Progenitor cell of endocrine pancreas (in vitro differentiated cells): ENCODE results near the gene DBN1. TPM values are rescaled to one million over a fixed set of nuclear protein-coding genes. Genes with fewer than 3 reads are reported as not detected.

Source experiments
- DNase-seq: peaks from one replicate; pipeline ENCODE4 v3.0.0; 2021; ENCODE audit warnings: low spot score; ENCODE audit not compliant: unreplicated experiment
- H3K27ac Mint-ChIP-seq: 2 replicates; pipeline ENCODE4 v1.8.0; 2021; ENCODE audit warnings: mild to moderate bottlenecking, moderate library complexity, mixed read lengths
- H3K27me3 Mint-ChIP-seq: 2 replicates; pipeline ENCODE4 v1.8.0; 2021; ENCODE audit warnings: mixed read lengths
- H3K36me3 Mint-ChIP-seq: 2 replicates; pipeline ENCODE4 v1.8.0; 2022; ENCODE audit warnings: mixed read lengths; ENCODE audit not compliant: insufficient read depth
- H3K4me1 Mint-ChIP-seq: 2 replicates; pipeline ENCODE4 v1.8.0; 2021; ENCODE audit warnings: low read depth, mixed read lengths
- H3K4me3 Mint-ChIP-seq: 2 replicates; pipeline ENCODE4 v1.8.0; 2021; ENCODE audit warnings: low read depth, mild to moderate bottlenecking, moderate library complexity, mixed read lengths
- H3K9me3 Mint-ChIP-seq: 2 replicates; pipeline ENCODE4 v1.8.0; 2021; ENCODE audit warnings: low read depth, mixed read lengths
- CTCF ChIP-seq: fragments of 200-600 bp; sonication (generic); IDR thresholded peaks from one replicate; pipeline ENCODE4 v1.5.0; 2021; ENCODE audit warnings: antibody characterized with exemption, mild to moderate bottlenecking; ENCODE audit not compliant: unreplicated experiment
- total RNA-seq: library from RNA; stranded (reverse); gene quantifications from 2 replicates; pipeline ENCODE4 v1.2.1, GENCODE V29; 2021

Gene DBN1
- total RNA-seq, 1 donor from 2014 or later, result 396 TPM

GRCh38 chr5:177516601-177517568 is 43.5 kb upstream of the DBN1 start, which contains the start of gene DDX41:
Gene DDX41, minus strand, starts transcription at chr5:177516961. Its CDS starts 16 bp downstream, at chr5:177516945.
- H3K4me1 Mint-ChIP-seq, result peaks cover 18% of the 10 kb centered on the region
- no peaks in the 10 kb centered on the region for H3K27me3 Mint-ChIP-seq
- H3K4me3 Mint-ChIP-seq, result peak within 1 kb of the TSS; percentile 95
- peak within 1 kb of the TSS; percentile 97 for H3K27ac Mint-ChIP-seq
- H3K36me3 Mint-ChIP-seq, result peaks cover 25% of the 10 kb centered on the region
- H3K9me3 Mint-ChIP-seq, result no peaks in the 10 kb centered on the region
- DNase-seq, result peak; percentile 88
- TF ChIP-seq CTCF, result no peak

DNA sequence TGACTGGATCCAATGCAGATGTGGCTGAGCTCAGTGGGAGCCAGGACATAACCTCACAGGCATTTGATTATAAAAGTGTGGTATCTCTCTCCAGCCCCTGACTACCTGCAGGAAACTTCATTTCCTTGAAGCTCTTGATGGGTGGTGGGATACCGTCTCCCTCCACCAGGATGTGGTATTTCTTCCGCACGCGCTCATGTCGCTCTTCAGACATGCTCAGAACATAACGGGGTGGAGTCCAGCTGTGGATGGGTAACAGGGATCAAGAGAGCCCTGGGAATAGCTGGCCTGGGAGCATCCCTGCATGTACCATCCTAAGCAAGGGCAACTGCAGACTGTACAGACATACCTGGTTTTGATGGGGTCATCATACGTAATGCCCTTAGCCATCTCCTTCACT is 42.1 kb upstream of the DBN1 start:
- Mint-ChIP-seq H3K4me3 (peak overlapping the region; percentile 95), H3K27me3 (no peaks in the 10 kb centered on the region), H3K4me1 (peaks cover 18% of the 10 kb centered on the region), H3K27ac (peak overlapping the region; percentile 97), H3K36me3 (peaks cover 26% of the 10 kb centered on the region), H3K9me3 (no peaks in the 10 kb centered on the region)
- TF ChIP-seq CTCF, result no peak
- DNase-seq, result no peak

GRCh38 chr5:177514541-177514940 is 41.1 kb upstream of the DBN1 start:
- Mint-ChIP-seq H3K4me3 (no peak overlapping the region), H3K4me1 (peaks cover 18% of the 10 kb centered on the region), H3K36me3 (peaks cover 22% of the 10 kb centered on the region), H3K27me3 (no peaks in the 10 kb centered on the region), H3K9me3 (no peaks in the 10 kb centered on the region), H3K27ac (no peak overlapping the region)
- DNase-seq, result no peak
- no peak for TF ChIP-seq CTCF

DNA sequence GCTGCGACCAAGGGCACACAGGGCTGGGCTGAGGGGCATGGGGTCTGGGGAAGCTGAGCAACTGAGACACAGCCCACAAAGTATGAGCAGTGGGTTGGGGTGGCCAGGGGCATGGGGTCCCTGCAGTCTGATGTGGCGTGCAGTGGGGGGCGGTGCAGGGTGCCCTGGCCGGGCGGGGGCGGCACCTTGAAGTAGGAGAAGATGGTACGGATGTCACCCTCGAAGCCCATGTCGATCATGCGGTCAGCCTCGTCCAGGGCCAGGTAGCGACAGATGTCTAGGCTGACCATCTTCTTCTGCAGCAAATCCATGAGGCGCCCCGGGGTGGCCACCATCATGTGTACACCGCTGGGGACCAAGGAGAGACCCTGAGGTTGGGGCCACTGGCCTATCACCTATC is 40.1 kb upstream of the DBN1 start:
- Mint-ChIP-seq H3K4me3 (no peak overlapping the region), H3K9me3 (no peaks in the 10 kb centered on the region), H3K4me1 (peaks cover 18% of the 10 kb centered on the region), H3K27me3 (no peaks in the 10 kb centered on the region), H3K36me3 (peaks cover 22% of the 10 kb centered on the region), H3K27ac (no peak overlapping the region)
- TF ChIP-seq CTCF, result no peak
- no peak for DNase-seq

DNA sequence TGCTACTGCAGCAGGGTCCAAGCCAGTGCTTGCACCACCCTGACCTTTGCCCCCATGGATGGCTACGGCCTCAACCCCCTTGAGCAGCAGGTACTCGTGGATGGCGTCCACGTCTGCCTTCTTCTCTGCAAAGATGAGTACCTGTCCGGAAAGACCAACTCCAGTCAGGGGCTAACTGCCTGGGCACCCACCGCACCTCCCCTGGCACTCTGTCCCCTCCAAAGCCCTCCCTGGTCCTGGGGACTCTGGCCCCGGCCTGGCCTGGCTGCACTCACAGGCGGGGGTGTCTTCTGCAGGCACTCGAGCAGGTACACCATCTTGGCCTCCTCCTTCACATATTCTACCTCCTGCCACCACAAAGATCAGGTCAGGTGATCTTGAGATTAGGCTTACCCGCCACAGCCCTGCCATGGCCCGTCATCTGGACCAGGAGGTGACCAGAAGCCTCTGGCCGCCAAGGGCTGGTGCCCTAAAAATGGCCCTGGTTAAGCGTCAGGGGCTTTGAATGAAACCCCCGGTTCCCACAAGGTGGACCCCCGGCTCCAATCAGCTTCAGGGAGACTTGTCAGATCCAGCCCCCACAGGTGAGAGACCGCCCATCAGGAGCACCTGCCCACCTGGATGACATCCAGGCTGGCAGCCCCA is 39.4 kb upstream of the DBN1 start:
- H3K9me3 Mint-ChIP-seq, result no peaks in the 10 kb centered on the region
- no peak overlapping the region for H3K27ac Mint-ChIP-seq
- no peak for TF ChIP-seq CTCF
- no peak overlapping the region for H3K4me3 Mint-ChIP-seq
- peaks cover 18% of the 10 kb centered on the region for H3K4me1 Mint-ChIP-seq
- H3K36me3 Mint-ChIP-seq, result peaks cover 23% of the 10 kb centered on the region
- no peaks in the 10 kb centered on the region for H3K27me3 Mint-ChIP-seq
- DNase-seq, result no peak
